HG03064 (cell line): ENCODE measurements around the gene ST6GALNAC3.

Experiments used
- ATAC-seq: cut with Tn5 transposase; IDR thresholded peaks from one replicate; pipeline ENCODE4 v1.9.1; 2021; ENCODE audit warnings: low read depth; ENCODE audit not compliant: unreplicated experiment

The ST6GALNAC3 gene

DNA sequence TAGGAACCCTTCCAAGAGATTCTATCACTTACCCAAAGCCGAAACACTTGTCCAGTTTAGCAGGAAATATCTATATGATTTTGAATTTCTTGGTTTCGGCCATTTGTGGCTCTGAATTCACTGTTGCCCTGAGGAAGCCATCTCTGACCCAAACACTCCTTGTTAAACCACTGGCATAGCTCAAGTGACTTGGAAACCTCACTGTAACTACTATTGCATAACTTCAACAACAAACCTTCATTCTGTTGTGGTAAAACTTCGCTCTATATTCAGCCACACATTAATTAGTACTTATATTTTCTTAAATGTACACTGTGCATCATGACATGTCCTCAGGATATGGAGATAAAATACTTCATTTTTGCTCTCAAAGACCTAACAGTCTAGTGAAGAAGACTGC lies 63.2 kb downstream of the ST6GALNAC3 start:
- no peak for ATAC-seq

DNA sequence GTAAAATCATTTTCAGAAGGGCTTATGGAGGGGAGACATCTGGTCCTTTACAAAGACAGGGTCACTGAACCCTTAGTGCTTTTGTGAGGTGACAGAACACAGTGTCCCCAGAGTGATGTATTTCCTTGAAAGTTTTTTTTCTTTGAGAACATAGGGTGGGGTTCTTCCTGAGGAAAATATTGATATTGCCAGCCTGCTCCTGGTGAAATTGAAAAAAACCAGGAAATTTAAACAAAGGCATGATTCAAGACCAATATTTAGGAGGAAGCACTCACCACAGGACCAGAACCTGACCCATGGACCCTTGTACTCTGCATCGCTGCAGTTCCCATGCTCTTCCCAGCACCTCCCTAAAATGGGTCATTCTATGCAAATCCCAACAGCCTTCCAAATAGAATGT lies 63.7 kb downstream of the ST6GALNAC3 start:
- no peak for ATAC-seq

DNA sequence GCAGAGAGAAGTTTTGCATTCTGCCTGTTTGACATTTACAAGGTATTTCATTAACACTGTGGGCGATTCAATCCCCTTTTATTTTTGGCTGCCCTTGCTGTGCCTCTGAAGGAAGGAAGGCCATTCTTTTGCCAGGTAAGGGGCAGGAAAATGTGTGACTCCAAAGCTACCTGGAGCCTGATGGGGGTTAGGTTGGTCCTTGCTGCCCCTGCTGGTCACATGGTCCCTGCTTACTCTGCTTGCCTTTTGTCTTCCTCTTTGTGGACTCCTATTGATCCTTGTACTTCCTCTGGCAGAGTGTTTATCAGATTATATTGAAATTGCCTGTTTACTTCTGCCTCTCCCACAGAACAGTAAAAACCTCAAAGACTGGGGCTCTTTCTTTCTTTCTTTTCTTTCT lies 65.7 kb downstream of the ST6GALNAC3 start:
- no peak for ATAC-seq

DNA sequence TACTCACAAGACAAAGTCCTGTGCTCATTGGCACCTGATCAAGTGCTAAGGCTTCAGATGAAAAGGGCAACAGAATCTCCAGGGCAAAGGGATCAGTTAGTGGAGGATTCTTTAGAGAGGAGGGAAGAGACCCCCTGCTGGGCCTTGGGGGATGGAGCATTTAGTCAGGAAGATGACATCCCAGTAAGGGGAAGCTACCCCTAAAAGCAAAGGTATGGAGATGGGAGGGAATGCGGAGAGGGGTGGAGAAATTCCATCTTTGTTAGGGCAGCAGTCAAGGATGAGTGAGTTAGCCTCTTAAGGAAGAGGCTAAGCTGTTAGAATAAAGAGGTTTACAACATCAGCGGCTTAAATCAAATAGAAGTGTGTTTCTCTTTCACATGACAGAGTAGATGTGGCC lies 67.4 kb downstream of the ST6GALNAC3 start:
- ATAC-seq = no peak

DNA sequence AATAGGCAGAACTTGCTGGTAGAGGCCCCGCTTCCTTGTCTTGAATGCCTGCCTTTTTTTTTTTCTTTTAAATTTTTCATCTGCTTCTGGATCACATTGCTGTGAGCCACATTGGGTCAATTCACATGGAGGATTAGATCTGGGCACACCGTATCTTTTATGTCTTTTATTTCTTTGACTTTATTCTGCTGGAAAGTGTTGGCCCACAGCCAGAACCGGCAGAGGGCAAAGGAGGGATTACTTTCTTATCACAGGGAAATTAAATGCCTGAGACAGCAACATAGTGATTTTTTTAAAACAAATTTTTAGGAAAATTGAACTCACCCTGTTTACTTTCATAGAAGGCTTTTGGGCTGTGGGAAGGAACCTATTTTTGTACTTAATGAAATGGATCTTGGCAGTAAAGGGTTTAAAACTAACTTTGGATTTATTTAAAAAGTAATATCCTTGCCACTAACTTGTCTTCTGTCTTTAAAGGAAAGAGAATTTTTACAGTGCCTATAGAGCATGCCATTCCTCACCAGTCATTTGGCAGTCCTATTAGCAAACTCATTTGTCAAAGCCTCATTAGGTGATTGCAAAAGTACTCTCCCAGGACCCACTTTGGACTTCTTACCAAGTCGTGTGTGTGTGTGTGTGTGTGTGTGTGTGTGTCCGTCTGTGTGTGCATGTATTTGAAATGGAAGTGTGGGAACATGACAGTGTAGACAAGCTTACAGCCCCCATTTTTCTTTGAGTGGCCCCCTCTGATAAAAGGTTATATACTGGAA lies 68.4 kb downstream of the ST6GALNAC3 start:
- ATAC-seq = no peak

DNA sequence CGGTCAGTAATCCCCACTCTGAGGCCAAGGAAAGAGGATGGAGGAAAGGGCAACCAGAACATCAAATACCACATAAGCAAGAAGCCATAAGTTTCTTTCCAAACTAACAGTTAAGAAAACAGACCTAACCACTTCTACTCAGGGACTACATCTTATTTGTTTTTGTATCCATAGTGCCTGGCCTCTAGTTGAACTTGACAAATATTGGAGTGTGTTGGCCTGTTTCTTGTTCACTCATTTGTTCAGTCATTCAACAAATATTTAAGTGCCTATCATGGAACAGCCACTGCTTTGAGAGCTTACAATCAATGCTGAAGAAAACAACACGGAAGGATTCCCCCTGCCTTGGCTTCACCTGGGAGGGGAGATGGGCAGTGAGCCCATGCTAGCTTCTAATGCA lies 69.7 kb downstream of the ST6GALNAC3 start:
- no peak for ATAC-seq

DNA sequence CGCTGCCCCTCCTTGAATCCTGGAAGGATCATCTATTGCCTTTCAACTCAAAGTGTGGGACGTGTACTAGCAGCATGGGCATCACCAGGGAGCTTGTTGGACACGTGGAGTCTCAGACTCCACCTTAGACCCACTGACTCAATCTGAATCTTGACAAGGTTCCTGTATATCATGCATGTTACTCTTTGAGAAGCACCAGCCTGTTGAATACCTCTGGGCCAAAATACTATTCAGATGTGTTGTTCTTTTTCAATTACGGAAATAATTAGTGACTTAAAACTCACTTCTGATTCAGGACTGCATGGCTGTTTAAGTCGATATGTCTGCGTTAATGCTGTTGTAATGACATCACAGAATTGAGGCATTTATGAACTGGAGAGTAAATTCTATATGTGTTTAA lies 70.8 kb downstream of the ST6GALNAC3 start:
- ATAC-seq = no peak

DNA sequence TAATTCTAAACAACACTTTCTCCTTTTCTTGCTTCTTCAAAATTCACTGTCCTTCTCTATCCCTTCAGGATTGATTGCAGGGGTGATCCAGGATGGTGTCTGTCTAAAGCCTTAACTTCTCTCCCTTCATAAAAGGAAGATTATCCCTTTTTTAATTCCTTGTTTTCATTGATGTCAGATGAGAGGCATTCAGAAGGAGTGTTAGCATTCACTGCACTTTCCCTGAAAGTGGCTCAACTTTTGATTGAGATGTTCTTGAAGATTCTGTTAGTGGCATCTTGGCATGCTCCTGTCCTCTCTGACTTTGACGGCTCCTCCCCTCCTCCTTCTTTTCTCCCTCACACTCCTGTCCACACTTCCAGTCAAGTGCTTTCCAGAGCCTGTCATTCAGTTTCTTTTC lies 71.6 kb downstream of the ST6GALNAC3 start:
- no peak for ATAC-seq

DNA sequence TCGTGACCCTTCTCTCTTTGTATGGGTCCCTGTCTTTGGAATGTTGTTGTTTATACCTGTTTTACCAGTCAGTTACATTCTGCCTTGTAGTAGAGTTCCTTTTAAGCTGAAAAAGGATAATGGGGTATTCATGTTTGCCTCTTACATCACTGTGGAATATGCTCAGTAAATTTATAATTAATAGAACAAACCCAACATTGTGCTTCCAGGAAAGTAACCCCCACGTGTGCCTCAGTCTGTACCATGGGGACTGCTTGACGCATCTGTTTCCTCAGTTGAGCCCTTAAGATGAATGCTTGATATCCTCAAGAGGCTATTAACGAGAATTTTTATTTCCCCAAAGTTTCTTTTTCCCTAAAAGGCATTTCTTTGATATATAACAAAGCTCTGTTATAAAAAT lies 73.4 kb downstream of the ST6GALNAC3 start:
- ATAC-seq = no peak

DNA sequence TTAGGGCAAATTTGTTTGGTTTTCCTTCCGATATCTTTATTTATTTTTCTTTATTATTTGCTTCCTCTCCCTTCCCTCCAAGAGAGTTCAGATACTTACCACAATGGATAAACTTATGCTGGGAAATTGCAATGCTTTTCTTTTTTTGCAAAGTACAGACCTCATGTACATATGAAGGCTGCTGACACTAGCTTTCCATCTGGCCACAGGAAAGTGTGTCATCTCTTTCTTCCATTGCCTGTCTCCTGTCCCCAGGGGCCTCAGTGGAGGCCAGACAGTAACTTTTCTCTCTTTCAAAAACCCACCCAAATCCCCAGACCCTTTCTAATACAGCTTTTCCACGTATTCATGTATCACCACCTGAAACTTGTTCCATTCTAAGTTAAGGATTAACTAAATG lies 73.9 kb downstream of the ST6GALNAC3 start:
- ATAC-seq = no peak

DNA sequence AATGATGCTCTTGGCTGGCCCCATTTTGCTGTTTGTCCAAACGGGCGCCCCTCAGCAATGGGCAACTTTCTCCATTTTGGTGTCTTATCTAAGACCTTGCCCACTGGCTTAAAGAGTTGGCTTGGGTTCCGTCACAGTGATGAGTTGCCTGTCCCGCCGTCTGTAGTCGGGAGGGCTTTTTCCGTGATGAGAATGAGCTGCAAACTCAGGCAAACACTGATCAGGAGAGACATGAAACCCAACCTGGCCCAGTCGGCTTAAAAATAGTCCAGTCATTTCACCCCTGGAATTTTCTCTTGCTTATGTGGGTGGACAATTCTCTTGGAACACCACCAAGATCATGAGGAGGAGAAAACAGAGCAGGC lies 79.3 kb downstream of the ST6GALNAC3 start:
- no peak for ATAC-seq

DNA sequence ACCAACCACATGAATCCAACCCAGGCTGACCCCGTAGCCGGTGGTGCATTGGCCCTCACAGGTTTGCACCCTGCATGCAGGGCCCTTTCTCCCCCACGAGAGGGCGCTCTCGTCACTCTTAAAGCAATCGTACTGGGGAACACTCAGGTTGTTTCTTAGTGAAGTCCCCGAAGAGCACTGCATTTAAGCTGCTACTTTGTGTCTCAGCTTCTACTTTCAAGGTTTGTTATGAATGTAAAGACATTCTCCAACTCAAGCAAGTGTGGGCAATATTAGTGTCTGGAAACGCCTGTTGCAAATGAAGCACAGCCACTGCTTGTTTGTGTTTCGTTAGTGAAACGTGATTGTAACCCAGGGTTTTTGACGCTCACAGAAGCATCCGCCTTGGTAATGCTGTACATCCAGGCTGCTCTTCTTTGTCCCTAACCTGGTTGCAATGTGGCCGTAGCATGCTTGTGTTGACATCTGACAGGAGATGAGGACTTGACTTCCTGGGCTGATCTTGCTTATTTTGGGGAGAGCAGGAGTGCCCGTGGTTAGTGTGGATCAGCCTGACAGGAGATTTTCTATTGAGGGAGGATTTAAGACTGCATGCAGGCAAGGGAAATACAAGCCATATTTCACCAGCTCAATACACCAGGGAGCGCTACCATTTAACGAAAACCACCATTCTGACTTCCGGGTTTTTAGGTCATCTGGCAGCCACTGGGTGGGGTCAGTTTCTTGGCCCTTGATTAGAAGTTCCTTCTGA lies 79.8 kb downstream of the ST6GALNAC3 start:
- peak; percentile 97 for ATAC-seq

DNA sequence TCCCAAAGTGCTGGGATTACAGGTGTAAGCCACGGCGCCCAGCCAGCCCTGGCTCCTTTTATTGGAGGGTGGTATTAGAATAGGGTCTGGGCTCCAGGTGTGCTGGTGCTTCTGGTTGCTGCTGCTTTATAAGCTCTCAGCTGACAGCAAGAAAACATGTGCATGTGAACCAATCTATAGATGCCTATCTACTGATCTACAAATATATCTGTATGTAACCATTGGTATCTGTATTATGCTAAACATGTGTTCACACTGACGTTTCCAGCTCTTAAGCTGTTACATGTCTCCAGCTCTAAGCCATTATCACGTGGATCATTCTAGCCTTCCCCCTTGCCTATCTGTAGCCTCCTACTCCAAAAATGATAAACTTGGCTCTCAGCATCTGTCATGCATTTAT lies 82.4 kb downstream of the ST6GALNAC3 start:
- ATAC-seq = no peak

DNA sequence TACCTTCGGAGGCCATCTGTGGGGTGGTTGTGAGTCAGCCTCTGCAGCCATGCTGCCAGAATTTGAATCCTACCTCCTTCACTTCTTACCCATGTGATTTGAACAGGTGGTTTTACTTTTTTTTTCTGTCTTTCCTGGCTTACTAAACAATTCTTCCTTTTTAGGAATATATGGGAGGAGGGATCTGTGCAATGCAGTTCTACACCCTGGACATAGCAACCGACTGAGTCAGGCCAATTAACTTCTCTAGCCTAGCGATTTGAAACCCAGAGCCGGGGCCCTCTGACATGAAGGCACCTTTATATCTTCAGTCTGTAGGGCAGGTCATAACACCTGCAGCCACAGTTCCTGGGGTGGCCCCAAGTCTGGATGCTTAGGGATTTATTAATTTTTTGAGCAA lies 83.6 kb downstream of the ST6GALNAC3 start:
- no peak for ATAC-seq

DNA sequence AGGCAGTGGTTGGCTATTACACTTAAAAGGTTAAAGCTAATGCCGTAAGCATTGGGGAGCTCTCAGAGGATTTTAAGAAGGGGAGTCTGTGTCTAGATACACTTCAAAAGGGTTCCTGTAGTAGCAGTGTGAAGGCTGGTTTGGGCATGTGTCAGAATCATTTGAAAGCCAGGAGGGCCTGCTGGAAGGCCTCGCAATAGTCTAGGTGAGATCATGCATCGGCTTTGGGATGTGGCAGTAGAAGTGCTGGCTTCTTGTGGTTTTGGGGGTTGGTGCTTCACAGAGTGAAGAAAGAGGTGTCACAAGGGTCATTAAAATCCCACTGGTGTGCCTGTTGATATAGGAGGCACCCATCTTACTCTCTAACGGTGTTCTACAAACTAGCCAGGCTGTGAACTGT lies 85.7 kb downstream of the ST6GALNAC3 start:
- no peak for ATAC-seq

DNA sequence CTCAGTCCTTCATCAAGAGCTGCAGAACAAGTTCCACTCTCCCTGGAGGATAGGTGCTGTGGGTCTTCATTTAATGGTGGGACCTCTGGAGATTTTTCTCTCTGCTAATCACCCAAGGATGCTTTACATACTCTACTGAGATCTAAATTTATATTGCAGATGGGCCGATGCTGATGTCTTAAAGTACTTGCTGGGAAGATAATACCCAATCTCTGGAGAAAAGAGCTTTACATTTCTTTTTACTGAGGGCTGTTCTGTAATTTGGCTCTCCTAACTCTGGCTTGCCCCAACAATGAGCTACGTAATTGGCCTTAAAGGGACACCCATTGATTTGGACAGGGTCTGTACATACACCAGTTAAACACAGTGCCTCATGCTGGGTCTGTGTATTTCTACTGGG lies 86.9 kb downstream of the ST6GALNAC3 start:
- ATAC-seq = no peak

DNA sequence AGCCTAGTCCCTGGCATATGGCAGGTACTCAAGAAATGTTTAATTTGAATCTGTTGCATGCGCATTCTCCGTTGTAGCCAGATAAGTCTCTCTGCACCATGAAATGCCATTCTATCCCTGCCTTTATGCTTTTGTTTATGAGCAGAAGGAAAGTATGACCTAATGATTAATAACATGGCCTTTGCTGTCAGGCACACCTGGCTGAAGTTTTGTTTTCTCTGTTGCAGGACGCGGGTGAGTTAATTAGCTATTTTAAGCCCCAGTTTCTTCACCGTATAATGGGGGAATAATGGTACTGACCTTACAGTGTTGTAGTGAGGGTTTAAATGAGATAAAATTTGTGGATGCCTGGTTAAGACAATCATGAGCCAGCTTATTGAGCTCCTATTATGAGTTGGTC lies 87.7 kb downstream of the ST6GALNAC3 start:
- no peak for ATAC-seq

DNA sequence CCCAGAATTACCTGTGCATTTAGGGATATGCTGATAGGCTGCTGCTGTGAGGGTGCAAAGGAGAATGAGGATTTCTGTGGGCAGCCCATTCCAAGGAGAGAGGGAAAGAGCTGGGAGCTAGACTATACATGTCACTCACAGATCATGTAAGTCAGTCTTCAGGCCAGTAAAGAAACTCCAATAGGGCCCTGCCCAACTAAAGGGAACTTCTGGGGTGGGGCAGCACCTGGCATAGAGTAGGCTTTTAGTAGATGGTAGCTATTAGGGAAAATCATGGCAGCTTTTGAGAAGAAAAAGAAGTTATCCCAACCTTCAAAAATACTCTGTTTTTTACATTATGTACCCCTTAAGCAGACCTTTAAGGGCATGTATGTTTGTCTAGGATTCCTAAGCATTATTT lies 89.6 kb downstream of the ST6GALNAC3 start:
- ATAC-seq = no peak

DNA sequence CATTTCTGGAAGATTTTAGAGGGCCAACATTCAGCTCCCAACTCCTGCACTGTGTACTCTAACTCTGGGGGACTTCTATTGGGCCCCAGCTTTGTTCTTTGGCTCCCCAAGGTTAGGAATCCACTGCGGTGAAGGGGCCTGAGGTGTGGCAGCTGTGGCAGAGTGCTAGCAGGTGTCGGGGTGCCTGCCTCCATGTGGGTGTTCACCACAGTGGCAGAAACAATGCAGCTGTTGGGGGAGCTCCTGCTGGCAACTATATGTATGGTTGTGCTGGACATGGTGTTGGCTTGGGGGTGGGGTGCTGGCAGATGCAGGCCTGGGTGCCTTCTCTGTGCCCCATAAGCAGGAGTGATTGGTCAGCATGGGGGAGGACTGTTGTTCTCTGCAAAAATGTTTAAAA lies 95.5 kb downstream of the ST6GALNAC3 start:
- no peak for ATAC-seq

DNA sequence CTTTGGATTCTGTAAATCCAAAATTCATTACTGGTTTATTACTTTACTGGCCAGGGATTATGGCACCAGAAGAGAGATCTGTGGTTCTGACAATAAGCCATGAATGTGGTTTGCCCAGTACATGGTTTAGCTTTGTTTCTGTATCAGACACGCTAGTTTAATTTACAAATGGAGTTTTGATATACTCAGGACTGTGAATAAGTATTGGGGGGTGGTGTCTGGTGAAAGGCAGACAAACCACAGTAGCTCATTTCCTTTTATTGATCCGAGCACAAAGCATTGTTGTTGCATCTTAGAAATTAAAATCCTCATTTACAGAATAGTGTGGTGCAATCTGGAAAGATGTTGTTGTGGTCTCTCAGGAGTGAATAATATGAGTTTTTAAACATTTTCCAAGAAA lies 96.0 kb downstream of the ST6GALNAC3 start:
- ATAC-seq = no peak

DNA sequence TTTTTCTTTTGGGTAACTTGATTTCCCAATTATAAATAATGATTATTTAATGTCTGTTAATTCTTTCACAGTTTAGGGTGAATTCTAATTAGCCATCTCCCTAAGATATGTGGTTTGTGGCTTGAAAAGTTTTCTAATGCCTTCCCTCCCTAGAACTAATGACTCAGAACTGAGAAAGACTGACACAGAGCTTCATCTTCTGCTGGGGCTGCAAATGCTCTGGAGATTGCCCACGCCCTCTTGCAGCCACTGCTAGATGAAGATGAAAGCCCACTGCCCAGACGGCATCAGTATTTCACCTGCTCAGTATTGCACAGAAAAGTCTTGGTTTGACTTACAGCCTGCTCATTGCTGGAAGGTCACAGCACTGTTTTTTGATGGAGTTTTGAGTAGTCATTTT lies 101.5 kb downstream of the ST6GALNAC3 start:
- ATAC-seq = no peak

DNA sequence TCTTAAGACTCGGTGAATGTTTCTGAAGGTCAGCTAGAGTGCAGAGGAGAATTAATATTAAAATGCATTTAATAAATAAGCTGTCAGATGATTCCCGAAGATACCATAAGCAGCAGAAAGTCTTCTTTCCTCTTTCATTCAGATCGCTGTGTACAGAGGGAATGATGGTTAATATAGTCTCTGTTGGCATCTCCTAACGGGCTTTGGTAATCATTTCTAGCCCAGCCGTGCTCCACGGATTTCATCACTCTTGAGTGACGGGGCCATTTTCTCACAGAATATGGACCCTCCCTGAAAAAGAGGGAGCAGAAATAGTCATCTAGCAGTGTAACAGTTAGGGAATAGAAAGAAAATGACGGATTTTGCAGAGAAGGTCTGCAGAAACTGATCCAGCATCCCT lies 103.1 kb downstream of the ST6GALNAC3 start:
- ATAC-seq = no peak
